ENCODE data around the gene PRTG. TPM values are rescaled to one million over a fixed set of nuclear protein-coding genes. Genes with fewer than 3 reads are reported as not detected.
"Not testable (repeated sequence)": the region's sequence is repeated elsewhere in the genome, so short reads cannot be mapped to it uniquely, and the experiment has no call there.

Gene PRTG
- total and polyA plus RNA-seq, 2 experiments from 2014 or later = 0.63 to 3.4 TPM

DNA sequence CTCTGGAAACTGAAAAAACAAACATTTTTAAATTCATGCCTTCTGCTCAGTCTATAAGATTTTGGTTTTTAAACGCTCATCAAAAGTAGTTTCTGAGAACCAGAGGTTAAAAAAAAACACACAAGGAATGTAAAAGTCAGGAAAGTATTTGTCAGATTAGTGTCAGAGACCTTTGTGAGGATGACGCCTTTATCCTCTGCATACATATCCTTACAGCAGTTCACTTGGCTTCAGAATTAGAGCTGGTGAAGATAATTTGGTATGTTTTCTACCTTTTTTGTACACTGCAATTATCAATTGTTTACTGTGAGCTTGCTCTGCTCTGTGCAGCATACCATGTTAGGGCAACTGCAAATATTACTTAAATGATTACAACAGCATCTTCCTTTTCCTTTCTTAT, 8.3 kb downstream of the PRTG start (continued):
- TF ChIP-seq, protein P1, sequence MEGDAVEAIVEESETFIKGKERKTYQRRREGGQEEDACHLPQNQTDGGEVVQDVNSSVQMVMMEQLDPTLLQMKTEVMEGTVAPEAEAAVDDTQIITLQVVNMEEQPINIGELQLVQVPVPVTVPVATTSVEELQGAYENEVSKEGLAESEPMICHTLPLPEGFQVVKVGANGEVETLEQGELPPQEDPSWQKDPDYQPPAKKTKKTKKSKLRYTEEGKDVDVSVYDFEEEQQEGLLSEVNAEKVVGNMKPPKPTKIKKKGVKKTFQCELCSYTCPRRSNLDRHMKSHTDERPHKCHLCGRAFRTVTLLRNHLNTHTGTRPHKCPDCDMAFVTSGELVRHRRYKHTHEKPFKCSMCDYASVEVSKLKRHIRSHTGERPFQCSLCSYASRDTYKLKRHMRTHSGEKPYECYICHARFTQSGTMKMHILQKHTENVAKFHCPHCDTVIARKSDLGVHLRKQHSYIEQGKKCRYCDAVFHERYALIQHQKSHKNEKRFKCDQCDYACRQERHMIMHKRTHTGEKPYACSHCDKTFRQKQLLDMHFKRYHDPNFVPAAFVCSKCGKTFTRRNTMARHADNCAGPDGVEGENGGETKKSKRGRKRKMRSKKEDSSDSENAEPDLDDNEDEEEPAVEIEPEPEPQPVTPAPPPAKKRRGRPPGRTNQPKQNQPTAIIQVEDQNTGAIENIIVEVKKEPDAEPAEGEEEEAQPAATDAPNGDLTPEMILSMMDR (conservative IDR thresholded peaks at IDR 0.05; ENCODE audit: low read depth in 2 of 2) = no peak
- TF ChIP-seq POLR2AphosphoS5 (IDR thresholded peaks at IDR 0.05; ENCODE audit: low read depth) (no peak), JUNB (IDR thresholded peaks at IDR 0.05; ENCODE audit: unreplicated experiment) (no peak)
- TF ChIP-seq, protein P2, sequence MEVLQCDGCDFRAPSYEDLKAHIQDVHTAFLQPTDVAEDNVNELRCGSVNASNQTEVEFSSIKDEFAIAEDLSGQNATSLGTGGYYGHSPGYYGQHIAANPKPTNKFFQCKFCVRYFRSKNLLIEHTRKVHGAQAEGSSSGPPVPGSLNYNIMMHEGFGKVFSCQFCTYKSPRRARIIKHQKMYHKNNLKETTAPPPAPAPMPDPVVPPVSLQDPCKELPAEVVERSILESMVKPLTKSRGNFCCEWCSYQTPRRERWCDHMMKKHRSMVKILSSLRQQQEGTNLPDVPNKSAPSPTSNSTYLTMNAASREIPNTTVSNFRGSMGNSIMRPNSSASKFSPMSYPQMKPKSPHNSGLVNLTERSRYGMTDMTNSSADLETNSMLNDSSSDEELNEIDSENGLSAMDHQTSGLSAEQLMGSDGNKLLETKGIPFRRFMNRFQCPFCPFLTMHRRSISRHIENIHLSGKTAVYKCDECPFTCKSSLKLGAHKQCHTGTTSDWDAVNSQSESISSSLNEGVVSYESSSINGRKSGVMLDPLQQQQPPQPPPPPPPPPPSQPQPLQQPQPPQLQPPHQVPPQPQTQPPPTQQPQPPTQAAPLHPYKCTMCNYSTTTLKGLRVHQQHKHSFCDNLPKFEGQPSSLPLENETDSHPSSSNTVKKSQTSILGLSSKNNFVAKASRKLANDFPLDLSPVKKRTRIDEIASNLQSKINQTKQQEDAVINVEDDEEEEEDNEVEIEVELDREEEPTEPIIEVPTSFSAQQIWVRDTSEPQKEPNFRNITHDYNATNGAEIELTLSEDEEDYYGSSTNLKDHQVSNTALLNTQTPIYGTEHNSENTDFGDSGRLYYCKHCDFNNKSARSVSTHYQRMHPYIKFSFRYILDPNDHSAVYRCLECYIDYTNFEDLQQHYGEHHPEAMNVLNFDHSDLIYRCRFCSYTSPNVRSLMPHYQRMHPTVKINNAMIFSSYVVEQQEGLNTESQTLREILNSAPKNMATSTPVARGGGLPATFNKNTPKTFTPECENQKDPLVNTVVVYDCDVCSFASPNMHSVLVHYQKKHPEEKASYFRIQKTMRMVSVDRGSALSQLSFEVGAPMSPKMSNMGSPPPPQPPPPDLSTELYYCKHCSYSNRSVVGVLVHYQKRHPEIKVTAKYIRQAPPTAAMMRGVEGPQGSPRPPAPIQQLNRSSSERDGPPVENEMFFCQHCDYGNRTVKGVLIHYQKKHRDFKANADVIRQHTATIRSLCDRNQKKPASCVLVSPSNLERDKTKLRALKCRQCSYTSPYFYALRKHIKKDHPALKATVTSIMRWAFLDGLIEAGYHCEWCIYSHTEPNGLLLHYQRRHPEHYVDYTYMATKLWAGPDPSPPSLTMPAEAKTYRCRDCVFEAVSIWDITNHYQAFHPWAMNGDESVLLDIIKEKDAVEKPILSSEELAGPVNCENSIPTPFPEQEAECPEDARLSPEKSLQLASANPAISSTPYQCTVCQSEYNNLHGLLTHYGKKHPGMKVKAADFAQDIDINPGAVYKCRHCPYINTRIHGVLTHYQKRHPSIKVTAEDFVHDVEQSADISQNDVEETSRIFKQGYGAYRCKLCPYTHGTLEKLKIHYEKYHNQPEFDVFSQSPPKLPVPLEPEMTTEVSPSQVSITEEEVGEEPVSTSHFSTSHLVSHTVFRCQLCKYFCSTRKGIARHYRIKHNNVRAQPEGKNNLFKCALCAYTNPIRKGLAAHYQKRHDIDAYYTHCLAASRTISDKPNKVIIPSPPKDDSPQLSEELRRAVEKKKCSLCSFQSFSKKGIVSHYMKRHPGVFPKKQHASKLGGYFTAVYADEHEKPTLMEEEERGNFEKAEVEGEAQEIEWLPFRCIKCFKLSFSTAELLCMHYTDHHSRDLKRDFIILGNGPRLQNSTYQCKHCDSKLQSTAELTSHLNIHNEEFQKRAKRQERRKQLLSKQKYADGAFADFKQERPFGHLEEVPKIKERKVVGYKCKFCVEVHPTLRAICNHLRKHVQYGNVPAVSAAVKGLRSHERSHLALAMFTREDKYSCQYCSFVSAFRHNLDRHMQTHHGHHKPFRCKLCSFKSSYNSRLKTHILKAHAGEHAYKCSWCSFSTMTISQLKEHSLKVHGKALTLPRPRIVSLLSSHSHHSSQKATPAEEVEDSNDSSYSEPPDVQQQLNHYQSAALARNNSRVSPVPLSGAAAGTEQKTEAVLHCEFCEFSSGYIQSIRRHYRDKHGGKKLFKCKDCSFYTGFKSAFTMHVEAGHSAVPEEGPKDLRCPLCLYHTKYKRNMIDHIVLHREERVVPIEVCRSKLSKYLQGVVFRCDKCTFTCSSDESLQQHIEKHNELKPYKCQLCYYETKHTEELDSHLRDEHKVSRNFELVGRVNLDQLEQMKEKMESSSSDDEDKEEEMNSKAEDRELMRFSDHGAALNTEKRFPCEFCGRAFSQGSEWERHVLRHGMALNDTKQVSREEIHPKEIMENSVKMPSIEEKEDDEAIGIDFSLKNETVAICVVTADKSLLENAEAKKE (CRISPR knock-in tag; IDR thresholded peaks at IDR 0.05) = no peak

DNA sequence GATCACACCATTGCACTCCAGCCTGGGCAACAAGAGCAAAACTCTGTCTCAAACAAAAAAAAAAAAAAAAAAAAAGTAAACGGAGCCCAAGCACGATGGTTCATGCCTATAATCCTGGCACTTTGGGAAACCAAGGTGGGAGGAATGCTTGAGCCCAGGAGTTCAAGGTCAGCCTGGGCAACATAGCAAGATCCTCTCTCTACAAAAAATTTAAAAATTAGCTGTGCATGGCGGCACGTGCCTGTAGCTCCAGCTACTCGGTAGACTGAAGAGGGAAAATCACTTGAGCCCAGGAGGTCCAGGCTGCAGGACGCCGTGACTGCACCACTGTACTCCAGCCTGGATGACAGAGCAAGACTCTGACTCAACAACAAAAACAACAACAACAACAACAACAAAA, 9.5 kb downstream of the PRTG start:
- H3K4me3 Mint-ChIP-seq, H3K4me2 ChIP-seq: not testable (repeated sequence)

More for the DNA sequence above, 9.5 kb downstream of the PRTG start:
- H3K4me1 Mint-ChIP-seq; H3K36me3 ChIP-seq (ENCODE audit: insufficient read depth); H3K4me3 ChIP-seq; H3F3A ChIP-seq (replicated peaks; ENCODE audit: low read depth); DNase-seq (ENCODE audit: low spot score); H3K4me1 ChIP-seq (ENCODE audit: insufficient read depth); ATAC-seq; H3K79me2 ChIP-seq (replicated peaks; ENCODE audit: insufficient read depth); H2AFZ ChIP-seq; H3K9me2 ChIP-seq (ENCODE audit: insufficient read depth); H3K9me3 Mint-ChIP-seq; H3K36me3 Mint-ChIP-seq (ENCODE audit: low read depth); H3K27ac Mint-ChIP-seq; H3K27ac ChIP-seq (ENCODE audit: low read depth): not testable (repeated sequence)
- H3K27me3 Mint-ChIP-seq (ENCODE audit: insufficient read depth, low read depth, poor library complexity) = peaks cover 60% of the 10 kb centered on the region
- peaks cover 75% of the 10 kb centered on the region for H3K27me3 ChIP-seq (ENCODE audit: insufficient read depth)
- H4K20me1 ChIP-seq (replicated peaks; ENCODE audit: insufficient read depth) = peaks cover 21% of the 10 kb centered on the region; the same call in 1 of the 2 replicates

All from GM23338 (cell line).